ENCODE measurements around the gene ADNP2. TPM values are rescaled to one million over a fixed set of nuclear protein-coding genes. Genes with fewer than 3 reads are reported as not detected.

The ADNP2 gene
- total and polyA plus RNA-seq, 4 experiments from 2014 or later, result 7.1 to 20.9 (median 14.7) TPM

DNA sequence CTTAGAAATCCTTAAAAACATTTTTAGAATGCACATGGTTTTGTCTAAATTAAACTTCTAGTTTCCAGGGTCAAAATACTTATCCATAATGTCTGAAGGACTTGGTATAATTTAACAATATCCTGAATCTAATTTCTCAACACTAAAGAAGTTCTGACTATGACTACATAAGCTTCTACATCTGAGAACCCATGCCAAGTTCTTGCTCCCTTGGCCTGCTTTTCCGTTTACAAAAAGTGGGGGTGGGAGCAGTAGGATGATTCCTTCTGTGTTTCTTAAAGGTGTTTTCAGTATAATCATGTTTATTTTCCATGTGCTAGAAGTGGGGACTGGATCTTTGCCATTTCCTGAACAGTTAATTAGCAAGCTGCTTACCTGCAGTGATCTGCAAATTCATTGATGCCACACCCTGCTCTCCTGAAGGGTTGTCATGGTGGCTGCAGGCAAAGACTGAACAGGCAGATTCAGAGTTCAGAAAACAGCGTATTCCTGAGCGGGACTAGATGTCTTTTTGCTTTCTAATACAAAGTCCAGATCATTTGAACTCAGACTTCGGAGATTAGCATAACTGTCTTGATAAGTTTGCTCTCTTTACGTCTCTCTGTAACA, 36.2 kb downstream of the ADNP2 start:
- ChIA-PET CTCF (ENCODE audit: partially characterized antibody) (interaction anchor here (6.3 kb wide), 1 partner anchor 12 kb away, joined by 40 read pairs; no protein-coding TSS in a partner anchor), POLR2A (ENCODE audit: partially characterized antibody) (no interaction called here)
- peaks cover 1 to 8% of the 10 kb centered on the region in 2 donors for H3K36me3 Mint-ChIP-seq
- peaks cover 6 to 8% of the 10 kb centered on the region in 2 donors for H3K27me3 Mint-ChIP-seq
- peaks cover 15% of the 10 kb centered on the region for H3K4me1 ChIP-seq (ENCODE audit: insufficient read depth, low read length)
- peaks cover 4% of the 10 kb centered on the region for H3K27me3 ChIP-seq (ENCODE audit: insufficient read depth, low read length)
- peaks cover 5 to 34% (median 14%) of the 10 kb centered on the region in 4 donors for H3K4me1 Mint-ChIP-seq
- no peak overlapping the region for H3K27ac Mint-ChIP-seq
- no peaks in the 10 kb centered on the region for H3K9me3 Mint-ChIP-seq
- no peaks in the 10 kb centered on the region for H3K9me3 ChIP-seq (ENCODE audit: control insufficient read depth in 1 of 2, low read length in 2 of 2)
- no peak overlapping the region for H3K4me3 ChIP-seq (ENCODE audit: low read length in 2 of 2)
- intact Hi-C loops (cut with micrococcal nuclease), result loop anchor here (5.0 kb wide), 1 partner anchor 158 kb away; the partner anchor contains the start of gene TXNL4A
- no peak overlapping the region for H3K4me3 Mint-ChIP-seq
- no peaks in the 10 kb centered on the region for H3K36me3 ChIP-seq (ENCODE audit: insufficient read depth, low read length)
- DNase-seq, result no peak
- no peak overlapping the region for H3K27ac ChIP-seq (ENCODE audit: low read depth, low read length)

DNA sequence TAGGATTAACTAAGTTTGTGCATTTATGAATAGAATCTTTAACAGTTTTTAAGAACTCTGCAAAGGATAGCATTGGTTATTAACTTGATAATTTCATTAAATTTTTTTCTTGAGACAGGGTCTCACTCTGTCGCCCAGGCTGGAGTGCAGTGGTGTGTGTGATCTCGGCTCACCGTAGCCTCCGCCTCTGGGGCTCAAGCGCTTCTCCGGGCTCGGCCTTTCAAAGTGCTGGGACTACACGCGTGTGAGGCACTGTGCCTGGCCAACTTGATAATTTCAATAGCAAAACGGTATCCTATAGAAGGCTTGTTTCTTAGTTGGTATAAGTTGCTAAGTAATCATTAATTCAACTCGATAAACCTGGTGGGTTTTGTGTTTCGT, 38.0 kb downstream of the ADNP2 start:
- H3K27ac ChIP-seq (ENCODE audit: low read depth, low read length), result no peak overlapping the region
- CTCF ChIA-PET (ENCODE audit: partially characterized antibody), result interaction anchor here (6.3 kb wide), 1 partner anchor 10 kb away, joined by 40 read pairs; no protein-coding TSS in a partner anchor
- peaks cover 4% of the 10 kb centered on the region for H3K27me3 ChIP-seq (ENCODE audit: insufficient read depth, low read length)
- H3K4me1 ChIP-seq (ENCODE audit: insufficient read depth, low read length), result peaks cover 15% of the 10 kb centered on the region
- peak overlapping the region; percentile 52 to 94 (median 86) for H3K4me3 Mint-ChIP-seq
- H3K27me3 Mint-ChIP-seq, result peaks cover 6 to 8% of the 10 kb centered on the region in 2 donors
- peaks cover 1 to 4% of the 10 kb centered on the region in 2 donors for H3K36me3 Mint-ChIP-seq
- no peaks in the 10 kb centered on the region for H3K9me3 Mint-ChIP-seq
- peaks cover 5 to 34% (median 14%) of the 10 kb centered on the region in 4 donors for H3K4me1 Mint-ChIP-seq
- H3K36me3 ChIP-seq (ENCODE audit: insufficient read depth, low read length), result no peaks in the 10 kb centered on the region
- H3K4me3 ChIP-seq (ENCODE audit: low read length in 2 of 2), result peak overlapping the region in 1 of 2 donors; percentile 9
- POLR2A ChIA-PET (ENCODE audit: partially characterized antibody), result no interaction called here
- no peak for DNase-seq
- intact Hi-C loops (cut with micrococcal nuclease), result loop anchor here (1.0 to 5.0 kb wide), 2 partner anchors 114 to 160 kb away; partner anchors contain the start of gene TXNL4A
- peak overlapping the region in 1 of 7 donors; percentile 19 for H3K27ac Mint-ChIP-seq
- H3K9me3 ChIP-seq (ENCODE audit: control insufficient read depth in 1 of 2, low read length in 2 of 2), result no peaks in the 10 kb centered on the region

- Histone ChIP-seq H3K27ac (ENCODE audit: low read depth, low read length) (no peak overlapping the region), H3K27me3 (ENCODE audit: insufficient read depth, low read length) (peaks cover 4% of the 10 kb centered on the region), H3K9me3 (ENCODE audit: control insufficient read depth in 1 of 2, low read length in 2 of 2) (no peaks in the 10 kb centered on the region), H3K36me3 (ENCODE audit: insufficient read depth, low read length) (no peaks in the 10 kb centered on the region), H3K4me1 (ENCODE audit: insufficient read depth, low read length) (peaks cover 15% of the 10 kb centered on the region), H3K4me3 (ENCODE audit: low read length in 2 of 2) (peak overlapping the region; percentile 9 to 54)
- Mint-ChIP-seq H3K27ac (peak overlapping the region in 6 of 7 donors; percentile 19 to 72 (median 48)), H3K4me1 (peaks cover 5 to 34% (median 14%) of the 10 kb centered on the region in 4 donors), H3K9me3 (no peaks in the 10 kb centered on the region), H3K36me3 (peaks cover 1 to 4% of the 10 kb centered on the region in 2 donors), H3K27me3 (peaks cover 6 to 11% of the 10 kb centered on the region in 2 donors), H3K4me3 (peak overlapping the region; percentile 84 to 94 (median 86))
- POLR2A ChIA-PET (ENCODE audit: partially characterized antibody), result no interaction called here
- CTCF ChIA-PET (ENCODE audit: partially characterized antibody), result interaction anchor here (6.3 kb wide), 1 partner anchor 10 kb away, joined by 40 read pairs; no protein-coding TSS in a partner anchor
- DNase-seq, result peak; percentile 60 to 83 (median 62)
- intact Hi-C loops (cut with micrococcal nuclease), result loop anchor here (1.0 to 5.0 kb wide), 2 partner anchors 114 to 160 kb away; partner anchors contain the start of gene TXNL4A
Observed at GRCh38 chr18:80147418-80148325, 38.6 kb downstream of the ADNP2 start.

- H3K4me1 Mint-ChIP-seq, result peaks cover 5 to 34% (median 14%) of the 10 kb centered on the region in 4 donors
- no peaks in the 10 kb centered on the region for H3K36me3 ChIP-seq (ENCODE audit: insufficient read depth, low read length)
- H3K36me3 Mint-ChIP-seq, result peaks cover 1 to 4% of the 10 kb centered on the region in 2 donors
- peaks cover 6 to 11% of the 10 kb centered on the region in 2 donors for H3K27me3 Mint-ChIP-seq
- ChIA-PET CTCF (ENCODE audit: partially characterized antibody) (no interaction called here), POLR2A (ENCODE audit: partially characterized antibody) (no interaction called here)
- peaks cover 15% of the 10 kb centered on the region for H3K4me1 ChIP-seq (ENCODE audit: insufficient read depth, low read length)
- DNase-seq, result no peak
- H3K27ac Mint-ChIP-seq, result peak overlapping the region in 1 of 7 donors; percentile 61
- no peak overlapping the region for H3K4me3 ChIP-seq (ENCODE audit: low read length in 2 of 2)
- no peaks in the 10 kb centered on the region for H3K9me3 Mint-ChIP-seq
- H3K27ac ChIP-seq (ENCODE audit: low read depth, low read length), result no peak overlapping the region
- peaks cover 4% of the 10 kb centered on the region for H3K27me3 ChIP-seq (ENCODE audit: insufficient read depth, low read length)
- intact Hi-C loops (cut with micrococcal nuclease), result loop anchor here (5.0 kb wide), 1 partner anchor 161 kb away; the partner anchor contains the start of gene TXNL4A
- H3K4me3 Mint-ChIP-seq, result peak overlapping the region; percentile 84 to 94 (median 86)
- H3K9me3 ChIP-seq (ENCODE audit: control insufficient read depth in 1 of 2, low read length in 2 of 2), result no peaks in the 10 kb centered on the region
Observed at GRCh38 chr18:80148326-80149199, 39.5 kb downstream of the ADNP2 start.

DNA sequence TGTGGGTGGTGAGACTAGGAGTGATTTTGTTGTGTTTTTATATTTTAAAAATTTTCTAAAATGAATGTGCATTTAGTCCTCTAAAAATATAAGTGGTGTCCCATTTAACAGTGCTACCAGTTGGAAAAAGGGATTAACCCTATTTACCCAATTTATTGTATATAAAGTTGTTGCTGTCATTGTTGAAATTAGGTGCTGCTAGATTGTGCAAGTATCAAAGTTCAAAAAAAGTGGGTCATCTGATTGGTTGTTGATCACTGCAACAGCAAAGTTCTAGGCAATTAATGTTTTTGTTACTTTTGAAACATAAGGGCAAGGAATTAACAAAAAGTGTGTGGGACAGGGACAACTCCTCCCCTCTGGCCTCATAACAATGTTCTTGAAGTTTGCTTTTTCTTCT, 40.6 kb downstream of the ADNP2 start:
- intact Hi-C loops (cut with micrococcal nuclease), result loop anchor here (5.0 kb wide), 1 partner anchor 162 kb away; the partner anchor contains the start of gene TXNL4A
- peaks cover 1 to 4% of the 10 kb centered on the region in 2 donors for H3K36me3 Mint-ChIP-seq
- no peaks in the 10 kb centered on the region for H3K9me3 ChIP-seq (ENCODE audit: control insufficient read depth in 1 of 2, low read length in 2 of 2)

DNA sequence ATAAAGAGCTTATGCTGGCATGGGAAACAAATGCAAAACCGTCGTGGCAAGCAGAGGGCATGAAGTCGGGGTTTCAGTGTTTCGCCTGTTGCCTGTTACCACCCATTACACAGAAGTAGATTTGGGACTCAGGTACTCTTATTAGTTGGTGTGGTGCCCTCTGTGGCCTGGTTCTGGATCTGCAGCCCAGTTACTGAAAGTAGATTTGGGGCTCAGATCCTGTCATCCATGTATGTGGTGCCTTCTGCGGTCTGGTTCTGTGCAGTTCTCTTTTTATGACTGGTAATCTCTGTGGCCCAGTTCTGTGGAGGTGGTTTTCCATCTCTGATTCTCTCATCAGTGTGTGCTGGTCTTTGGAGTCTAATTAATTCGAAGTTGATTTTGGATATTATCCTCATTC, 45.2 kb downstream of the ADNP2 start:
- peak in 2 of 5 donors; percentile 24 to 36 for DNase-seq
- ChIA-PET CTCF (ENCODE audit: partially characterized antibody) (no interaction called here), POLR2A (ENCODE audit: partially characterized antibody) (no interaction called here)
- H3K4me1 ChIP-seq (ENCODE audit: insufficient read depth, low read length), result no peaks in the 10 kb centered on the region
- Mint-ChIP-seq H3K36me3 (peaks cover 0 to under 1% of the 10 kb centered on the region in 2 donors), H3K27ac (peak overlapping the region in 1 of 7 donors; percentile 65), H3K27me3 (peaks cover 2 to 4% of the 10 kb centered on the region in 2 donors), H3K4me1 (peaks cover 4 to 8% (median 6%) of the 10 kb centered on the region in 4 donors), H3K9me3 (no peaks in the 10 kb centered on the region), H3K4me3 (no peak overlapping the region)
- H3K27me3 ChIP-seq (ENCODE audit: insufficient read depth, low read length), result no peaks in the 10 kb centered on the region
- H3K27ac ChIP-seq (ENCODE audit: low read depth, low read length), result no peak overlapping the region
- H3K4me3 ChIP-seq (ENCODE audit: low read length in 2 of 2), result no peak overlapping the region
- H3K36me3 ChIP-seq (ENCODE audit: insufficient read depth, low read length), result no peaks in the 10 kb centered on the region
- intact Hi-C loops (cut with micrococcal nuclease), result no loop called here
- no peaks in the 10 kb centered on the region for H3K9me3 ChIP-seq (ENCODE audit: control insufficient read depth in 1 of 2, low read length in 2 of 2)

More for the DNA sequence above, 40.6 kb downstream of the ADNP2 start:
- Histone ChIP-seq H3K36me3 (ENCODE audit: insufficient read depth, low read length) (no peaks in the 10 kb centered on the region), H3K27me3 (ENCODE audit: insufficient read depth, low read length) (peaks cover 4% of the 10 kb centered on the region), H3K4me1 (ENCODE audit: insufficient read depth, low read length) (peaks cover 15% of the 10 kb centered on the region), H3K4me3 (ENCODE audit: low read length in 2 of 2) (no peak overlapping the region), H3K27ac (ENCODE audit: low read depth, low read length) (no peak overlapping the region)
- Mint-ChIP-seq H3K27me3 (peaks cover 6 to 11% of the 10 kb centered on the region in 2 donors), H3K27ac (no peak overlapping the region), H3K9me3 (no peaks in the 10 kb centered on the region), H3K4me1 (peaks cover 10 to 41% (median 19%) of the 10 kb centered on the region in 4 donors), H3K4me3 (no peak overlapping the region)
- CTCF ChIA-PET (ENCODE audit: partially characterized antibody), result no interaction called here
- DNase-seq, result no peak
- POLR2A ChIA-PET (ENCODE audit: partially characterized antibody), result no interaction called here

Data from CD4-positive, alpha-beta memory T cell (primary cell).